OCI-LY3 (cell line): ENCODE data around the gene MYOCD.

Source experiments
- H2AFZ ChIP-seq: fragments of 200-600, 300-600 bp; shearing (Covaris generic); 2 replicates; pipeline ENCODE4 v1.6.0; 2014; ENCODE audit warnings: antibody characterized with exemption, low read depth, low read length
- H3K27ac ChIP-seq: fragments of 200-600, 300-600 bp; sonication (generic); 2 replicates; pipeline ENCODE4 v1.5.1; 2014; ENCODE audit warnings: mild to moderate bottlenecking, low read length, moderate library complexity, mixed read lengths
- H3K27me3 ChIP-seq: fragments of 200-600, 300-600 bp; sonication (generic); 2 replicates; pipeline ENCODE4 v1.6.1; 2014; ENCODE audit warnings: low read depth, low read length, mixed read lengths
- H3K36me3 ChIP-seq: fragments of 200-600, 300-600 bp; sonication (generic); replicated peaks from 2 replicates; pipeline ENCODE3; 2014; ENCODE audit warnings: low read depth, low read length, mixed read lengths
- H3K4me1 ChIP-seq: fragments of 300-600, 200-600 bp; sonication (generic); 2 replicates; pipeline ENCODE4 v1.6.1; 2014; ENCODE audit warnings: low read length, mixed read lengths
- H3K4me2 ChIP-seq: fragments of 200-600, 300-600 bp; sonication (generic); 2 replicates; pipeline ENCODE4 v1.6.1; 2014; ENCODE audit warnings: low read length, mixed read lengths
- H3K4me3 ChIP-seq: fragments of 300-600, 200-600 bp; sonication (generic); 2 replicates; pipeline ENCODE4 v1.5.1; 2014; ENCODE audit warnings: antibody characterized with exemption, mild to moderate bottlenecking, low read length, moderate library complexity
- H3K79me2 ChIP-seq: fragments of 300-600, 200-600 bp; shearing (Covaris generic); 2 replicates; pipeline ENCODE4 v1.6.1; 2014; ENCODE audit warnings: mild to moderate bottlenecking, low read length, mixed read lengths
- H3K9ac ChIP-seq: fragments of 300-600, 200-600 bp; shearing (Covaris generic); 2 replicates; pipeline ENCODE4 v1.6.0; 2014; ENCODE audit warnings: mild to moderate bottlenecking, low read length, moderate library complexity
- H3K9me3 ChIP-seq: fragments of 200-600, 300-600 bp; shearing (Covaris generic); 2 replicates; pipeline ENCODE4 v1.6.1; 2014; ENCODE audit warnings: low read length, mixed read lengths; ENCODE audit not compliant: insufficient read depth
- H4K20me1 ChIP-seq: fragments of 200-600, 300-600 bp; sonication (generic); 2 replicates; pipeline ENCODE4 v1.6.1; 2016; ENCODE audit warnings: low read length, mixed read lengths; ENCODE audit not compliant: insufficient read depth
- CTCF ChIP-seq: fragments of 200-600, 300-600 bp; sonication (generic); IDR thresholded peaks from 2 replicates; pipeline ENCODE4 v1.5.1; 2014; ENCODE audit warnings: antibody characterized with exemption, low read length, low read depth
- EZH2phosphoT487 ChIP-seq: fragments of 200-600 bp; shearing (Covaris generic); IDR thresholded peaks from 2 replicates; pipeline ENCODE4 v1.6.1; 2018; ENCODE audit warnings: antibody characterized with exemption, mixed run types, low read depth

MYOCD gene

GRCh38 chr17:12672947-12673346, 7.3 kb downstream of the MYOCD start:
- H2AFZ ChIP-seq, result no peak overlapping the region
- peaks cover 72% of the 10 kb centered on the region for H3K36me3 ChIP-seq
- H3K4me3 ChIP-seq, result peak overlapping the region; percentile 96
- H3K4me2 ChIP-seq, result peak overlapping the region; percentile 95
- no peaks in the 10 kb centered on the region for H3K27me3 ChIP-seq
- peaks cover 100% of the 10 kb centered on the region for H3K79me2 ChIP-seq
- H4K20me1 ChIP-seq, result peaks cover 77% of the 10 kb centered on the region
- H3K4me1 ChIP-seq, result peaks cover 70% of the 10 kb centered on the region
- H3K27ac ChIP-seq, result peak overlapping the region; percentile 98
- no peak overlapping the region for H3K9ac ChIP-seq
- TF ChIP-seq CTCF (no peak), EZH2phosphoT487 (no peak)
- no peaks in the 10 kb centered on the region for H3K9me3 ChIP-seq

GRCh38 chr17:12673788-12674187, 8.1 kb downstream of the MYOCD start:
- Histone ChIP-seq H3K4me1 (peaks cover 72% of the 10 kb centered on the region), H3K79me2 (peaks cover 100% of the 10 kb centered on the region), H3K4me3 (0 out of 2 replicates have a peak overlapping the region, but pooled peaks have one; percentile 6), H3K9me3 (no peaks in the 10 kb centered on the region), H3K27me3 (no peaks in the 10 kb centered on the region), H3K36me3 (peaks cover 66% of the 10 kb centered on the region), H3K27ac (peak overlapping the region; percentile 98; the same call in 1 of the 2 replicates), H3K9ac (no peak overlapping the region), H2AFZ (no peak overlapping the region), H3K4me2 (peak overlapping the region; percentile 95; the same call in 1 of the 2 replicates), H4K20me1 (peaks cover 83% of the 10 kb centered on the region)
- no peak for TF ChIP-seq EZH2phosphoT487
- TF ChIP-seq CTCF, result no peak

- Histone ChIP-seq H3K79me2 (peaks cover 100% of the 10 kb centered on the region), H4K20me1 (peaks cover 93% of the 10 kb centered on the region), H3K27me3 (no peaks in the 10 kb centered on the region), H3K9ac (no peak overlapping the region), H3K36me3 (peaks cover 58% of the 10 kb centered on the region), H3K4me1 (peaks cover 17% of the 10 kb centered on the region), H2AFZ (no peak overlapping the region), H3K27ac (no peak overlapping the region), H3K4me2 (no peak overlapping the region), H3K4me3 (no peak overlapping the region), H3K9me3 (no peaks in the 10 kb centered on the region)
- no peak for TF ChIP-seq CTCF
- no peak for TF ChIP-seq EZH2phosphoT487
These were observed 14.8 kb downstream of the MYOCD start for GRCh38 chr17:12680407-12680897.

GRCh38 chr17:12680993-12681392, 15.3 kb downstream of the MYOCD start:
- Histone ChIP-seq H3K79me2 (peaks cover 100% of the 10 kb centered on the region), H3K4me3 (no peak overlapping the region), H3K9me3 (no peaks in the 10 kb centered on the region), H3K4me2 (no peak overlapping the region), H2AFZ (no peak overlapping the region), H3K36me3 (peaks cover 63% of the 10 kb centered on the region), H4K20me1 (peaks cover 93% of the 10 kb centered on the region), H3K9ac (no peak overlapping the region), H3K27me3 (no peaks in the 10 kb centered on the region), H3K4me1 (peaks cover 17% of the 10 kb centered on the region), H3K27ac (no peak overlapping the region)
- TF ChIP-seq EZH2phosphoT487 (no peak), CTCF (no peak)
